ENCODE results near the gene OAF.

OAF gene

DNA sequence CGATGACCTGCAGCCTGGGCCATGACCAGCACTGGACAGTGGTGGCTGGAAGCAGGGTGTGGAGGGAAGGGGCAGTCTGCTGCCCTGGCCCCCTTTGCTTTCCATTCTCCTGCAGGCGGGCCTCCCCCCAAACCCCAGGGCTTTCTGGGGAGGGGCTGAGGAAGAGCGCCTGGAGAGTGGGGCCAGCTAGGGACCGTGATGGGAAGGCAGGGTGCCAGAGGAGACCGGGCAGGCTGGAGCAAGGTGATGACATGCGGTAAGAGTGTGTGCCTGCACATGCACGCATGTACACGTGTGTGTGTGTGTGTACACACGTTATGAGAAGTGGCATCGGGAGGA, 7.8 kb downstream of the OAF start:
- Histone ChIP-seq H3K27me3 (ENCODE audit: control insufficient read depth in 1 of 2, insufficient read depth in 2 of 2, low read length in 2 of 2) (no peaks in the 10 kb centered on the region), H3K4me1 (ENCODE audit: insufficient read depth, low read length) (peaks cover 61% of the 10 kb centered on the region), H3K27ac (ENCODE audit: low read depth, low read length) (no peak overlapping the region), H3K4me3 (ENCODE audit: low read depth in 1 of 2, low read length in 2 of 2) (no peak overlapping the region), H3K9ac (ENCODE audit: low read length) (no peak overlapping the region), H3K9me3 (ENCODE audit: low read length) (no peaks in the 10 kb centered on the region), H3K36me3 (ENCODE audit: insufficient read depth, low read length) (peaks cover 3% of the 10 kb centered on the region)

DNA sequence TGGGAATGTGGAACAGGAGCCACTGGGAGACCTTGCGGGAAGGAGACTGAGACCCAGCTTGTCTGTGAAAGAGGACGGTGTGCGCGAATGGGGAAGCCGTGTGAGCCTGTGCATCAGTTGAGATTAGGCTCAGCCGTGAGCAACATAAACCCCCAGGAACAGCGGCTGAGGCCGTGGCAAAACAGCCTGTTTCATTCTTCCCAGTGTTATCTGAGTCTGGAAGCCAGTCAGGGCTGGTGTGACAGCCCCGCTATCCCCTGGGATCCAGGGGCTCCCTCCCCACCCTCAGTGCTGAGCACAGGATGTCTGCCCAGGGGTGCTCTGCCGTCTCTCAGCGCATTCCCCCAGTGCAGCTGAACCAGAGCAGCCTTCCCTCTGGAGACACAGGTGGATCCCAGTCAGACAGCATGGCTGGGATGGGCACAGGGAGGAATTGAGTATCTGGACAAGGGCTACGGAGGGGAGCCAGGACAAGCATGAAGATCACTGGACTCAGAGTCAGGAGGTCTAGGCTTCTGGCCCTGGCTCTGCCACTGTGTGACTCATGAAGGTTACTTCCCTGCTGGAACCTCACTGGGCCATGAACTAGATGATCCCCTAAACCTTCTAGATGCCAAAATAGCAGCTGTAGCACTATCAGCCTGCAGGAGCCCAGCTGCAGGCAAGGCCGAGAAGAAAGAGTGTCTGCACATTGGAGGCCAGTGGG, 8.6 kb downstream of the OAF start:
- Histone ChIP-seq H3K27me3 (ENCODE audit: control insufficient read depth in 1 of 2, insufficient read depth in 2 of 2, low read length in 2 of 2) (no peaks in the 10 kb centered on the region), H3K9me3 (ENCODE audit: low read length) (no peaks in the 10 kb centered on the region), H3K9ac (ENCODE audit: low read length) (no peak overlapping the region), H3K4me3 (ENCODE audit: low read depth in 1 of 2, low read length in 2 of 2) (no peak overlapping the region), H3K4me1 (ENCODE audit: insufficient read depth, low read length) (peaks cover 65% of the 10 kb centered on the region), H3K36me3 (ENCODE audit: insufficient read depth, low read length) (peaks cover 3% of the 10 kb centered on the region), H3K27ac (ENCODE audit: low read depth, low read length) (no peak overlapping the region)

DNA sequence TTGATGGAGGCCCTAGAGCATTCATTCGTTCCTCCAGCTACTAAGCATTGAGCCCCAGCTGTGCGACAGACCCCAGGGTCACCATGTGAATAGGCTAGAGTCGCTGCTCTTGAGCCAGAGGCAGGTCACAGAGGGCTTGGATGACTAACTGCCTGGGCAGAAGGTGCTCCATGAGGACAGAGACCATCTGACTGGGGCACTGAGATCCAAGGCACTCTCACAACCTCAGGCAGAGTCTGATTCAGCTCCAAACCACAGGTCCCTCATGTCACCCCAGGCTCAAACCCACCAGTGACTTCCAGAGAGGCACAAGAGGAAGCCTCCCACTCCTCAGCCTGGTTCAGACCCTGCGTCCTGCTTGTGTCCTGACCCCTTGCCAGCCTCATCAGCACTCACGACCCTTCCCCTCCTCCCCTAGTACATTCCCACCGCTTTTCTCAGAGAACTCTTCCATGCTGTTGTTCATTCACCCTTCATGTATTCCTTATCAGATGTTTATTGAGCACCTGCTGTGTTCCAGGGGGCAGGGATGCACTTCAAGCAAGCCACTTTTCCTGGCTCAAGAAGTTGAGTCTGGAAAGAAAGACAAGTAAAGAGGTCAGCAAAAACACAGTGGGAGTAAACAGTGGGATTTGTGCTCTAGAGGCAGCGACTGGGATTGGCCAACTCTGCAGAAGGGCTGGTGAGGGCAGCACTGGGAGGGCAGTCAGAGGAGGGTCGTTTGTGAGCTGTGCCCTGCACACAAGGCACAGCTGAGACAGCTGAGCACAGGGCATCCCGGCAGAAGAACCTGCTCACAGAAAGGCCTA, 9.3 kb downstream of the OAF start:
- H3K9me3 ChIP-seq (ENCODE audit: low read length) = no peaks in the 10 kb centered on the region
- H3K9ac ChIP-seq (ENCODE audit: low read length) = no peak overlapping the region
- peaks cover 3% of the 10 kb centered on the region for H3K36me3 ChIP-seq (ENCODE audit: insufficient read depth, low read length)
- no peaks in the 10 kb centered on the region for H3K27me3 ChIP-seq (ENCODE audit: control insufficient read depth in 1 of 2, insufficient read depth in 2 of 2, low read length in 2 of 2)
- H3K27ac ChIP-seq (ENCODE audit: low read depth, low read length) = no peak overlapping the region
- H3K4me1 ChIP-seq (ENCODE audit: insufficient read depth, low read length) = peaks cover 67% of the 10 kb centered on the region
- no peak overlapping the region for H3K4me3 ChIP-seq (ENCODE audit: low read depth in 1 of 2, low read length in 2 of 2)

GRCh38 chr11:120220747-120221037, 9.9 kb downstream of the OAF start:
- H3K36me3 ChIP-seq (ENCODE audit: insufficient read depth, low read length) = peaks cover 3% of the 10 kb centered on the region
- H3K9ac ChIP-seq (ENCODE audit: low read length) = no peak overlapping the region
- no peak overlapping the region for H3K4me3 ChIP-seq (ENCODE audit: low read depth in 1 of 2, low read length in 2 of 2)
- H3K4me1 ChIP-seq (ENCODE audit: insufficient read depth, low read length) = peaks cover 72% of the 10 kb centered on the region
- no peaks in the 10 kb centered on the region for H3K27me3 ChIP-seq (ENCODE audit: control insufficient read depth in 1 of 2, insufficient read depth in 2 of 2, low read length in 2 of 2)
- H3K9me3 ChIP-seq (ENCODE audit: low read length) = no peaks in the 10 kb centered on the region
- no peak overlapping the region for H3K27ac ChIP-seq (ENCODE audit: low read depth, low read length)

DNA sequence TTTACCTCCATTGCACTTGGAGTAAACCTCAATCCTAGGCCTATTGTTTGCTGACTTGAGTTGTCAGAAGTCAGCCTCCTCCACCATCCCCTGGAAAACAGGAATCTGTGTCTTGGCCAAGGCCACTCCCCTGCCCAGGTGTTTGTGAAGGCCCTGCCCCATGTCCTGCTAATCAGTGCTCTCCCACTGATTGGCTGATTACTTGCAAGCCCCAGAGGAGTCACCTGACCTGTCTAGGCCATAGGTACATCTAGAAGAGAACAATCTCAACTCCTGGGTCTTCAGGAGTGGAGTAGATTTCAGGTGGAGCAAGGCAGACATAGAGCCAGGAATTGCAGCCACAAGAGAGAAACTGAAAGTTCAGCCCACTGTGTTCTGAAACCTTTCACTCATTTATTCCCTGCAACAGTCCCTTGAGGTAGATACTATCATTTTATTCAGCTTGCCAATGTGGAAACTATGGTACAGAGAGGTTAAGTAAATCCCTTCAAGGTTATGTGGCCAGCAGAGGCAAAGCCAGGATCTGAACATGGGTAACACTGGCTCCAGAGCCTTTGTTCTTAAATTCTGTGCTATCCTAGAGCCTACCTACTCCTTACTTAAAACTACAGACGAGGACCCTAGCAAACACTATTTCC, 10.4 kb downstream of the OAF start:
- no peaks in the 10 kb centered on the region for H3K9me3 ChIP-seq (ENCODE audit: low read length)
- H3K27me3 ChIP-seq (ENCODE audit: control insufficient read depth in 1 of 2, insufficient read depth in 2 of 2, low read length in 2 of 2) = no peaks in the 10 kb centered on the region
- H3K36me3 ChIP-seq (ENCODE audit: insufficient read depth, low read length) = peaks cover 3% of the 10 kb centered on the region
- no peak overlapping the region for H3K27ac ChIP-seq (ENCODE audit: low read depth, low read length)
- H3K4me1 ChIP-seq (ENCODE audit: insufficient read depth, low read length) = peaks cover 76% of the 10 kb centered on the region
- H3K4me3 ChIP-seq (ENCODE audit: low read depth in 1 of 2, low read length in 2 of 2) = no peak overlapping the region
- no peak overlapping the region for H3K9ac ChIP-seq (ENCODE audit: low read length)

DNA sequence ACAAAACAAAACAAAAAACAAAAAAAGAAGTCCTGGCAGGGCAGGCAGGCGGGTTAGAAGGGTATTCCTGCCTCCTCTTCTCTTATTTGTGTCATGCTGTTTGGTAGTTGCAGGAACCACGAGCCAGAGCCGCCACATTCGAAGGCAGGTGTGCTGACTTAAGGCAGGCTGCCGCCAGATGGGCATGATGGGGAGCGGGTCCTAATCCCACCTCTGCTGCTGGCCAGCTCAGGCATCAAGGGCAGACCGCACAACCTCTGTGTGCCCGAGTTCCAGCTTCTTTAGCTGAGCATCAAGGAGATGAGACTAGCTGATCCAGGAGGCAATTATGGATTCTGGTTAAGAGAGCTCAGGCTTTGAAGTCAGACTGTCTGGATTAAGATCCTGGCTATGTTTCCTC, 12.1 kb downstream of the OAF start:
- no peaks in the 10 kb centered on the region for H3K9me3 ChIP-seq (ENCODE audit: low read length)
- H3K4me1 ChIP-seq (ENCODE audit: insufficient read depth, low read length) = peaks cover 70% of the 10 kb centered on the region
- no peak overlapping the region for H3K9ac ChIP-seq (ENCODE audit: low read length)
- no peak overlapping the region for H3K4me3 ChIP-seq (ENCODE audit: low read depth in 1 of 2, low read length in 2 of 2)
- H3K27me3 ChIP-seq (ENCODE audit: control insufficient read depth in 1 of 2, insufficient read depth in 2 of 2, low read length in 2 of 2) = no peaks in the 10 kb centered on the region
- H3K36me3 ChIP-seq (ENCODE audit: insufficient read depth, low read length) = peaks cover 3% of the 10 kb centered on the region
- H3K27ac ChIP-seq (ENCODE audit: low read depth, low read length) = no peak overlapping the region

DNA sequence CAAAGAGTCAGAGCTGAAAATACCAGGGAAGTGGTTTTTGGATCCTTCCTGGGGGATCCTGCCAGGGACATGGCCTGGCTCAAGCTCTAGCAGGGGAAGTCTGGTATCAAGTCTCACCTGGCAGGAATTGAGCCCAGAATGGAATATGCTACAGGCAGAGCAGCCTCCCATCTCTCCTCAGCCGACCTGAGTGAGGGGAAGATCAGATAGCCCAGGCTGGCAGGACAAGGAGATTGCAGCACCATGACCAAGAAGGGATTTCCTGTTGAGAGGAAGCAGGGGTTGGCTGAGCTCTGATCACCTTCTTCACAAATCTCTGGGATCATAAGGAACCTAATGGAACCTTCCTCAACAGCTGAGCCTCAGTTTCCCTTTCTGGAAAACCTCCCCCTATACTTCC, 13.0 kb downstream of the OAF start:
- Histone ChIP-seq H3K27ac (ENCODE audit: low read depth, low read length) (no peak overlapping the region), H3K4me1 (ENCODE audit: insufficient read depth, low read length) (peaks cover 62% of the 10 kb centered on the region), H3K4me3 (ENCODE audit: low read depth in 1 of 2, low read length in 2 of 2) (no peak overlapping the region), H3K9ac (ENCODE audit: low read length) (no peak overlapping the region), H3K27me3 (ENCODE audit: control insufficient read depth in 1 of 2, insufficient read depth in 2 of 2, low read length in 2 of 2) (no peaks in the 10 kb centered on the region), H3K9me3 (ENCODE audit: low read length) (no peaks in the 10 kb centered on the region), H3K36me3 (ENCODE audit: insufficient read depth, low read length) (peaks cover 3% of the 10 kb centered on the region)

- Histone ChIP-seq H3K4me3 (ENCODE audit: low read depth in 1 of 2, low read length in 2 of 2) (no peak overlapping the region), H3K27ac (ENCODE audit: low read depth, low read length) (no peak overlapping the region), H3K9me3 (ENCODE audit: low read length) (no peaks in the 10 kb centered on the region), H3K4me1 (ENCODE audit: insufficient read depth, low read length) (peaks cover 61% of the 10 kb centered on the region), H3K27me3 (ENCODE audit: control insufficient read depth in 1 of 2, insufficient read depth in 2 of 2, low read length in 2 of 2) (no peaks in the 10 kb centered on the region), H3K36me3 (ENCODE audit: insufficient read depth, low read length) (peaks cover 3% of the 10 kb centered on the region), H3K9ac (ENCODE audit: low read length) (no peak overlapping the region)
These were observed 13.5 kb downstream of the OAF start for GRCh38 chr11:120224361-120224760.

- no peaks in the 10 kb centered on the region for H3K9me3 ChIP-seq (ENCODE audit: low read length)
- no peak overlapping the region for H3K9ac ChIP-seq (ENCODE audit: low read length)
- H3K4me3 ChIP-seq (ENCODE audit: low read depth in 1 of 2, low read length in 2 of 2) = no peak overlapping the region
- H3K36me3 ChIP-seq (ENCODE audit: insufficient read depth, low read length) = peaks cover 1% of the 10 kb centered on the region
- H3K4me1 ChIP-seq (ENCODE audit: insufficient read depth, low read length) = peaks cover 53% of the 10 kb centered on the region
- H3K27ac ChIP-seq (ENCODE audit: low read depth, low read length) = no peak overlapping the region
- no peaks in the 10 kb centered on the region for H3K27me3 ChIP-seq (ENCODE audit: control insufficient read depth in 1 of 2, insufficient read depth in 2 of 2, low read length in 2 of 2)
These were observed 14.4 kb downstream of the OAF start for GRCh38 chr11:120224972-120225909.

DNA sequence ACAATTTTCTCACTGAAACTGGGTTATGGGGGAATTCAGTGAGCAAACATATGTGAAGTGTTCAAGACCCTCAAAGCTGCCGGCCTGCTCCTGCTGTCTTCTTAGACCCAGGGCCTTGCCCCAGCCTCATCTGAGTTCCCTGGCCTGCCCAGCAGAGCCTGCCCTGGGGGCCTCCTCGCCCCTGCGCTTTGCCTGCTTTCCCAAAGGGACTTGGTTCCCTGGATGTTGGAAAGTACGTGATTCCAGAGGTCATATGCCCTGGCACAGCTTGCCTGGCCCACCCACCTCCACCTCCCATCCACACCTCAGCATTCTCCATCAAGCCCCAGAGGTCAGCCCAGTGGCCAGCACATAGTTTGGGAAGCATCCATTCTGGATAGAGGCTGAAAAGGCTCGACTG, 15.4 kb downstream of the OAF start:
- Histone ChIP-seq H3K4me1 (ENCODE audit: insufficient read depth, low read length) (peaks cover 43% of the 10 kb centered on the region), H3K4me3 (ENCODE audit: low read depth in 1 of 2, low read length in 2 of 2) (no peak overlapping the region), H3K36me3 (ENCODE audit: insufficient read depth, low read length) (no peaks in the 10 kb centered on the region), H3K27ac (ENCODE audit: low read depth, low read length) (no peak overlapping the region), H3K9me3 (ENCODE audit: low read length) (no peaks in the 10 kb centered on the region), H3K27me3 (ENCODE audit: control insufficient read depth in 1 of 2, insufficient read depth in 2 of 2, low read length in 2 of 2) (no peaks in the 10 kb centered on the region), H3K9ac (ENCODE audit: low read length) (no peak overlapping the region)

- H3K36me3 ChIP-seq (ENCODE audit: insufficient read depth, low read length) = no peaks in the 10 kb centered on the region
- no peak overlapping the region for H3K27ac ChIP-seq (ENCODE audit: low read depth, low read length)
- H3K9me3 ChIP-seq (ENCODE audit: low read length) = no peaks in the 10 kb centered on the region
- peaks cover 39% of the 10 kb centered on the region for H3K4me1 ChIP-seq (ENCODE audit: insufficient read depth, low read length)
- no peak overlapping the region for H3K4me3 ChIP-seq (ENCODE audit: low read depth in 1 of 2, low read length in 2 of 2)
- no peak overlapping the region for H3K9ac ChIP-seq (ENCODE audit: low read length)
- no peaks in the 10 kb centered on the region for H3K27me3 ChIP-seq (ENCODE audit: control insufficient read depth in 1 of 2, insufficient read depth in 2 of 2, low read length in 2 of 2)
These were observed 15.9 kb downstream of the OAF start for GRCh38 chr11:120226714-120227113.

Measured in muscle layer of colon (tissue), 2 donors.